GM12864 (cell line): ENCODE measurements around the gene TCERG1L.

Experiments
- DNase-seq: peaks from one replicate; pipeline ENCODE4 v3.0.0-alpha.2; 2011; ENCODE audit warnings: low read depth
- H3K4me3 ChIP-seq: 2 replicates; pipeline ENCODE4 v1.5.1; 2011; ENCODE audit warnings: mild to moderate bottlenecking, low read depth, low read length, control low read depth
- CTCF ChIP-seq: IDR thresholded peaks from 2 replicates; pipeline ENCODE4 v1.5.1; 2011; ENCODE audit warnings: low read depth, mild to moderate bottlenecking, moderate library complexity, low read length, control low read depth, inconsistent platforms; ENCODE audit errors: missing control alignments

Gene TCERG1L

DNA sequence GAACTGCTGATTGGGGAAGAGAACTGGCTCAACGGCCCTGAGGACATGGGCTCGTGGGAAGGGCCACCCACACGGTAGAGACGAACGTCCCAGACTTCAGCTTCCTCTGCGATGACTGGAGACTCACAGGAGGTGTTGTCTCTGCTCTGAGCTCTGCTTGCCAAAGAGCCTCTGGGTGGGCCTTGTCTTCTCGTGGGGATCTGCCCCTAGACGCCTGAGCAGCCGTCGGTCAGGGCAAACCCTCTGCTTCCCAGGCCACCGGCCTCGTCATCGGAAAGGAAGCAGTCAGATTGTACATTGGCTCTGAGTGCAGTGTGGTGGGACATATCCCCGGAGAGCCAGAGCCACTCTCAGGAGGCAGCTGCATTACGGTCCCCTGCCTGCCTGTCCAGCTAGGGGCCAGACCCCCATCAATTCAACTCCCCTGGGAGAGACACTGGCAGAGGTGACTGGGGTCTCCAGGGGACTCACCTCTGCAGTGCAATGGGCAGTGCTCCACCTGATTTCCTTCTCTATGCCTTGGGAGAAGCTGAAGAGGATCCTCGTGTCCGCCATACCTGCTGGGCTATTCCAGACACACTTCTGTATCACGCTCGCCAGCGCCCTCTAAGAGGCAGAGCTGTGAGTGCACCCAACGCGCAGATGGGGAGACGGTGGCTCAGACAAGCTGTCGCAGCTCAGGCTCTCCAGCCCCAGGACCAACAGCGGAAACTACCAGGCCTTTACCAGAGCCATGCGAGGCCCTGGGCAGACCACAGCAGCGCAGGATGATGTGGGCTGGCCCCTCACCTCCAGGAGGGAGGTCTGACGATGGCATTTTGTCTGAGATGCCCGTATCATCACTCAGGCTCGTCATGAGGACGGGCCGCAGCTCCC lies 227.4 kb downstream of the TCERG1L start:
- no peak overlapping the region for H3K4me3 ChIP-seq
- DNase-seq: no peak
- no peak for TF ChIP-seq CTCF

DNA sequence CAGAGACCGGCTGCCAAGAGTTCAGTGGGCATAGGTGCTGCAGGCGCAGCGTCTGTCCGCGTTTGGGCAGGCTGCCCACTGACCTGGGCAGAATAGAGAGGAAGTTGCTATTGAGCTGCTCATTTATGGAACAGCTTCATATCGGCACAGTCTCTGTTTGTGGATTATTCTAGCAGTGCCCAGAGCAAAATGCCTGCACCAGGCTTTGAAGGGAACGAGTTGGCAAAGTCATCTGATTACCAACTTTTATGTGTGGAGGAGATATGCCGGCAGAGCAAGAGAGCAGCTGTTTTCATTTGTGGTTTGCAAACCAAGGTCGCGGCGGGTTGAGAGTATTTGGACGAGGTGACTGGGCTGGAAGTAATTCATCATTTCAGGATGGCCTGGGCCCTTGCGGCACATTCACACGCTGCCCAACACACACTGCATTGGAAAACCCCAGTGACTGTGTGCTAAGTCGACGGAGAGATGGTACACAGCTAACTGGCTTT lies 228.5 kb downstream of the TCERG1L start:
- no peak for TF ChIP-seq CTCF
- DNase-seq: no peak
- H3K4me3 ChIP-seq: no peak overlapping the region

- TF ChIP-seq CTCF: no peak
These were observed 229.2 kb downstream of the TCERG1L start for GRCh38 chr10:131082201-131082850.

DNA sequence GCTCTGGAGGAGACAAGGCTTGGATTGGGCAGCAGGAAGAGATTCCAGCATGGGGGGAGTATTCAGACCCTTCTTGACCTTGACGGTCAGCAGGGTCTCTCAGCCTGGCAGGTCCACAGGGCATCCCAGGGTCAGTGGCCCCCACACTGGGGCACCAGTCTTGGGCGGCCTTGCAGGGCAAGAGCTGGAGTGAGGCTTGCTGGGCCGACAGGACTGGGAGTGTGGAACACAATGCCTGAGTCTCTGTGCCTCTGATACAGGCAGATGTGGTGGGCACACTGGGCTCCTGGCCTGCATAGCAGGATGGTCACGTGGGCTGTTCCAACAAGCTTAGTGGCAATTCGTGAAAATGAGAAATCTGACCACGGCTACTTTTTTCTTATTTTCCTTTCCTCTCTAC lies 229.7 kb downstream of the TCERG1L start:
- no peak for DNase-seq
- no peak for TF ChIP-seq CTCF
- no peak overlapping the region for H3K4me3 ChIP-seq

More at GRCh38 chr10:131082201-131082850, 229.2 kb downstream of the TCERG1L start:
- no peak for DNase-seq
- H3K4me3 ChIP-seq: no peak overlapping the region

DNA sequence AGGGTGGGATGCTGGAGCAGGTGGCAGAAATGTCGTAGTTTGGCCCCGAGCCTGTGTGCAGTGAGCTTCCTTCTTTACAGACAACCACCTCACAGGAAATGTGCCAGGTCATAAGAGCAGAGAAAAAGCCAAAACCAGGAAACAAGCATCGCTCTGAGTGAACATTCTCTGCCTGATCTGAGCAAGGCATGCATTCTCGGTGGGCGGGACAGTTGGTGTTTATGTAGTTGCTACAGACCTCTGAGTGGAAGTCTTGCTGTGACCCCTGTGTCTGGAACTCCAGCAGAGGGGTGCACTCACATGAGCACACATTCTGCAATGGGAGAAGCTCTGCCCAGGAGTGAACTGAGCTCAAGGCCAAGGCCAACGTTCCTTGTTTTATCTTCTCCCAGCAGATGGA lies 230.1 kb downstream of the TCERG1L start:
- DNase-seq: no peak
- TF ChIP-seq CTCF: no peak
- H3K4me3 ChIP-seq: no peak overlapping the region

DNA sequence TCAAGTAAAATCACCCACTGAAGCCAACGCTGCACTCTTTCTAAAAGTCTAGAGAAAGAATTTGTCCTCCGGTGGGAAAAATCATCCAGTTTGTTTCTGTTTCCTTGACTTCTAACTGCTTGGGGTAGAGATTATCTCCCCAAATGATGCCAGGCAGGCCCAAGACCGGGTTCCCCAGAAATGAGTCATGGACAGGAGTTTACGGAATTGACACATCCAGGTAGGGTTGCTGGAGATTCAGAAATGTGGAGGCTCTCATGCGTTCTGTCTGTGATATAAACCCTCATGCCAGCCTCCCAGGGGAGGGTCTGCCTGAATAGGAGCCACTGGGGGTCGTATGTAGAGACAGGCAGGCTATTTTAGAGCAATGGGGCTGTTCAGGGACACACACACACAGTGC lies 230.9 kb downstream of the TCERG1L start:
- no peak for TF ChIP-seq CTCF
- no peak for DNase-seq
- H3K4me3 ChIP-seq: no peak overlapping the region
